Testis (tissue), 2 donors: Measurements from ENCODE around the gene SLU7.

Experiments
- POLR2A ChIP-seq: fragments of 450-650 bp; IDR thresholded peaks from one replicate; pipeline ENCODE4 v1.6.1; 2017; ENCODE audit warnings: antibody characterized with exemption, mild to moderate bottlenecking, moderate library complexity
- TF ChIP-seq, protein P1 (sequence below), 3 experiments: fragments of 450-650 bp in 2 of 3; fragments of 200-600 bp in 1 of 3; sonication (generic) in 1 of 3; IDR thresholded peaks; one replicate each; pipeline ENCODE4 v1.5.1; 2016 to 2019; ENCODE audit warnings: antibody characterized with exemption in 3 of 3, mild to moderate bottlenecking in 2 of 3, moderate library complexity in 1 of 3

- TF ChIP-seq, protein P1, sequence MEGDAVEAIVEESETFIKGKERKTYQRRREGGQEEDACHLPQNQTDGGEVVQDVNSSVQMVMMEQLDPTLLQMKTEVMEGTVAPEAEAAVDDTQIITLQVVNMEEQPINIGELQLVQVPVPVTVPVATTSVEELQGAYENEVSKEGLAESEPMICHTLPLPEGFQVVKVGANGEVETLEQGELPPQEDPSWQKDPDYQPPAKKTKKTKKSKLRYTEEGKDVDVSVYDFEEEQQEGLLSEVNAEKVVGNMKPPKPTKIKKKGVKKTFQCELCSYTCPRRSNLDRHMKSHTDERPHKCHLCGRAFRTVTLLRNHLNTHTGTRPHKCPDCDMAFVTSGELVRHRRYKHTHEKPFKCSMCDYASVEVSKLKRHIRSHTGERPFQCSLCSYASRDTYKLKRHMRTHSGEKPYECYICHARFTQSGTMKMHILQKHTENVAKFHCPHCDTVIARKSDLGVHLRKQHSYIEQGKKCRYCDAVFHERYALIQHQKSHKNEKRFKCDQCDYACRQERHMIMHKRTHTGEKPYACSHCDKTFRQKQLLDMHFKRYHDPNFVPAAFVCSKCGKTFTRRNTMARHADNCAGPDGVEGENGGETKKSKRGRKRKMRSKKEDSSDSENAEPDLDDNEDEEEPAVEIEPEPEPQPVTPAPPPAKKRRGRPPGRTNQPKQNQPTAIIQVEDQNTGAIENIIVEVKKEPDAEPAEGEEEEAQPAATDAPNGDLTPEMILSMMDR (IDR thresholded peaks at IDR 0.05) = no peak
- no peak for TF ChIP-seq POLR2A
Observed at GRCh38 chr5:160378330-160378729, 40.6 kb downstream of the SLU7 start.
